ENCODE results near the gene KRT6C.

- TF ChIP-seq CTCF (IDR thresholded peaks at IDR 0.05) (no peak), POLR2A (IDR thresholded peaks at IDR 0.05; ENCODE audit: low read depth) (no peak), EP300 (IDR thresholded peaks at IDR 0.05) (no peak)
Measured at GRCh38 chr12:52522346-52523011, 48.9 kb upstream of the KRT6C start.

All from esophagus muscularis mucosa (tissue), 4 donors.